Endothelial cell of umbilical vein (primary cell): ENCODE results near the gene EDN1. TPM values are rescaled to one million over a fixed set of nuclear protein-coding genes. Genes with fewer than 3 reads are reported as not detected.

Experiments used
- BruUV-seq: library from RNA; stranded (reverse); fragments of 400-500 nt; replicated peaks from 2 replicates; lab custom pipeline; 2021; lab: Mats Ljungman, UMichigan
- CTCF ChIA-PET: fragments of 300-600, 350-600 bp; sonication (Branson Sonifier 250); formaldehyde crosslinking; loops from one replicate; lab custom pipeline; 2021; ENCODE audit warnings: antibody characterized with exemption, inconsistent platforms; lab: Charles Lee
- POLR2A ChIA-PET: fragments of 300-600, 350-600 bp; sonication (Branson Sonifier 250); formaldehyde crosslinking; loops from one replicate; lab custom pipeline; 2021; ENCODE audit warnings: antibody characterized with exemption, inconsistent platforms; lab: Charles Lee
- DNase-seq: peaks from one replicate; pipeline ENCODE4 v3.0.0-alpha.2; 2011; ENCODE audit warnings: low read depth, low spot score
- FAIRE-seq: peaks from 2 replicates; lab custom pipeline; 2011; peaks lifted over from hg19 to GRCh38; lab: Jason Lieb, UNC
- H2AFZ ChIP-seq: 2 replicates; pipeline ENCODE4 v1.6.0; 2012; ENCODE audit warnings: low read depth, low read length, control low read depth, inconsistent platforms
- H3K27ac ChIP-seq: 2 replicates; pipeline ENCODE4 v1.5.1; 2011; ENCODE audit warnings: low read depth, mild to moderate bottlenecking, control low read depth, low read length, moderate library complexity; ENCODE audit not compliant: insufficient read depth
- H3K27me3 ChIP-seq, 2 experiments: 2 replicates each; pipeline versions ENCODE4 v1.6.0 to v1.6.1; 2011; ENCODE audit warnings: low read length in 2 of 2, mixed read lengths in 1 of 2; ENCODE audit not compliant: control insufficient read depth in 2 of 2, insufficient read depth in 2 of 2
- H3K36me3 ChIP-seq, 2 experiments: 2 replicates in 1 of 2; 3 replicates in 1 of 2; pipeline ENCODE4 v1.5.1; 2011; ENCODE audit warnings: low read length in 2 of 2, mild to moderate bottlenecking in 1 of 2, moderate library complexity in 1 of 2; ENCODE audit not compliant: control insufficient read depth in 2 of 2, insufficient read depth in 2 of 2; ENCODE audit errors: extremely low read depth in 1 of 2
- H3K4me1 ChIP-seq: 3 replicates; pipeline ENCODE4 v1.5.1; 2011; ENCODE audit warnings: mild to moderate bottlenecking, low read length; ENCODE audit not compliant: control insufficient read depth, insufficient read depth; ENCODE audit errors: extremely low read depth
- H3K4me2 ChIP-seq: 2 replicates; pipeline ENCODE4 v1.6.1; 2011; ENCODE audit warnings: low read length, control low read depth, mixed read lengths; ENCODE audit not compliant: insufficient read depth
- H3K4me3 ChIP-seq, 3 experiments: fragments of 200-600 bp in 1 of 3; sonication (generic), shearing (Covaris generic) in 1 of 3; replicated peaks in 1 of 3; 2 replicates each; pipeline ENCODE4 v1.5.1; 2011 to 2016; ENCODE audit warnings: control low read depth in 3 of 3, low read length in 3 of 3, mild to moderate bottlenecking in 2 of 3, inconsistent platforms in 1 of 3, low read depth in 1 of 3, moderate library complexity in 1 of 3; ENCODE audit not compliant: insufficient read depth in 1 of 3
- H3K79me2 ChIP-seq: 2 replicates; pipeline ENCODE4 v1.6.0; 2012; ENCODE audit warnings: low read length, inconsistent platforms; ENCODE audit not compliant: control insufficient read depth, insufficient read depth
- H3K9ac ChIP-seq: replicated peaks from 2 replicates; pipeline ENCODE3; 2011; ENCODE audit warnings: low read length, control low read depth; ENCODE audit not compliant: insufficient read depth; ENCODE audit errors: extremely low read depth
- H3K9me1 ChIP-seq: replicated peaks from 3 replicates; pipeline ENCODE4 v1.6.0; 2011; ENCODE audit warnings: mild to moderate bottlenecking, low read length; ENCODE audit not compliant: control insufficient read depth, insufficient read depth; ENCODE audit errors: extremely low read depth
- H3K9me3 ChIP-seq: replicated peaks from 2 replicates; pipeline ENCODE4 v1.5.1; 2012; ENCODE audit warnings: low read length, inconsistent platforms; ENCODE audit not compliant: control insufficient read depth, insufficient read depth
- H4K20me1 ChIP-seq: replicated peaks from 2 replicates; pipeline ENCODE3; 2011; ENCODE audit warnings: mild to moderate bottlenecking, low read length; ENCODE audit not compliant: control insufficient read depth, insufficient read depth; ENCODE audit errors: extremely low read depth
- EZH2 ChIP-seq: IDR thresholded peaks from 2 replicates; pipeline ENCODE4 v1.6.1; 2012; ENCODE audit warnings: borderline replicate concordance, low read depth, mild to moderate bottlenecking, moderate library complexity, low read length, inconsistent platforms; ENCODE audit not compliant: severe bottlenecking
- FOS ChIP-seq: IDR thresholded peaks from 2 replicates; pipeline ENCODE4 v1.6.1; 2011; ENCODE audit warnings: mild to moderate bottlenecking, low read length, moderate library complexity, borderline replicate concordance; ENCODE audit not compliant: insufficient read depth
- GATA2 ChIP-seq: IDR thresholded peaks from 2 replicates; pipeline ENCODE4 v1.7.0; 2011; ENCODE audit warnings: low read depth, mild to moderate bottlenecking, moderate library complexity, mixed read lengths, low read length; ENCODE audit not compliant: insufficient read length, insufficient read depth
- JUN ChIP-seq: IDR thresholded peaks from 2 replicates; pipeline ENCODE4 v1.6.1; 2011; ENCODE audit warnings: borderline replicate concordance, low read depth; ENCODE audit not compliant: insufficient read length, insufficient read depth
- MYC ChIP-seq: IDR thresholded peaks from one replicate; pipeline ENCODE4 v1.6.1; 2011; ENCODE audit warnings: mild to moderate bottlenecking, low read depth, low read length
- POLR2A ChIP-seq: IDR thresholded peaks from 2 replicates; pipeline ENCODE4 v1.6.1; 2012; ENCODE audit warnings: low read depth, mild to moderate bottlenecking, control low read depth, low read length
- POLR2AphosphoS5 ChIP-seq: IDR thresholded peaks from 2 replicates; pipeline ENCODE4 v1.6.1; 2012; ENCODE audit warnings: low read depth, mild to moderate bottlenecking, control low read depth, low read length, moderate library complexity; ENCODE audit not compliant: insufficient read depth
- dilution Hi-C: fragments of 300-500 bp; cut with MboI; formaldehyde crosslinking; loops from one replicate; pipeline ENCODE4 v1.15.0; 2019; ENCODE audit warnings: low sequenced_read_pairs; ENCODE audit not compliant: extremely low pct_ligation_motif_present
- intact Hi-C: fragments of 100-400 bp; cut with micrococcal nuclease; formaldehyde crosslinking; loops from one replicate; pipeline ENCODE4 v1.10.0; 2022
- polyA plus RNA-seq, 4 experiments: library from polyadenylated mRNA; depleted of rRNA in 3 of 4; stranded (reverse) in 3 of 4; unstranded in 1 of 4; fragments of >200 nt; gene quantifications; 2 replicates each; pipeline versions ENCODE4 v1.2.1 to v1.2.3, GENCODE V29; 2011 to 2012; ENCODE audit warnings: missing spikeins in 1 of 4
- total RNA-seq: library from RNA; stranded (reverse); gene quantifications from 2 replicates; pipeline ENCODE4 v1.2.3, GENCODE V29; 2021
- TF ChIP-seq, protein P1 (sequence below), 2 donors: IDR thresholded peaks; 1 replicate in 1 of 2; 2 replicates in 1 of 2; pipeline ENCODE4 v1.5.1; 2011; ENCODE audit warnings: low read length in 2 of 2, mild to moderate bottlenecking in 2 of 2, moderate library complexity in 2 of 2, control low read depth in 1 of 2, inconsistent platforms in 1 of 2, low read depth in 1 of 2; ENCODE audit not compliant: insufficient read depth in 1 of 2; ENCODE audit errors: extremely low read depth in 1 of 2
- TF ChIP-seq, protein P2 (sequence below): IDR thresholded peaks from 2 replicates; pipeline ENCODE4 v1.6.1; 2011; ENCODE audit not compliant: insufficient read depth, insufficient read length

Gene EDN1
- total and polyA plus RNA-seq, 2 donors (not counting 3 experiments of a cell fraction or from before 2014, with no cell fraction given): 493 to 498 TPM

DNA sequence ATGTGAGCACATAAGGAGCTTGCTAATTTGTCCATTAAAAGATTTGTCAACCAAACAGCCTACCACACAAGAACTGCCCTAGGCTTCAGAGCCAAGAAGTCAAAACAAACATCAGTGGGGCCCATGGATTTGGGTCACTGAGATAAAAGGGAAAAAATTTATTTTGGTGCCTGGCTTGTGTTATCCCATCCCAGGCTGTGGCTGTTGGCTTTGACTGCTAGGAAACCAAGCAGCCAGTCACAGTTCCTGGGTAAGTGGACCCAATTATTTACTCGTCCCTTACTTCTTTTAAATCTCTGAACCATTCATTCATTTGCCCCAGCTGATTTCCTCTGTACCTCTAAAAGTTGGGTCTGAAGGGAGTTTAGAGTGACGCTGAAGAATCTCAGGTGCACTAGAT, 41.3 kb downstream of the EDN1 start:
- H3K9me1 ChIP-seq: no peaks in the 10 kb centered on the region
- no peak for TF ChIP-seq FOS
- TF ChIP-seq MYC: no peak
- TF ChIP-seq, protein P1, sequence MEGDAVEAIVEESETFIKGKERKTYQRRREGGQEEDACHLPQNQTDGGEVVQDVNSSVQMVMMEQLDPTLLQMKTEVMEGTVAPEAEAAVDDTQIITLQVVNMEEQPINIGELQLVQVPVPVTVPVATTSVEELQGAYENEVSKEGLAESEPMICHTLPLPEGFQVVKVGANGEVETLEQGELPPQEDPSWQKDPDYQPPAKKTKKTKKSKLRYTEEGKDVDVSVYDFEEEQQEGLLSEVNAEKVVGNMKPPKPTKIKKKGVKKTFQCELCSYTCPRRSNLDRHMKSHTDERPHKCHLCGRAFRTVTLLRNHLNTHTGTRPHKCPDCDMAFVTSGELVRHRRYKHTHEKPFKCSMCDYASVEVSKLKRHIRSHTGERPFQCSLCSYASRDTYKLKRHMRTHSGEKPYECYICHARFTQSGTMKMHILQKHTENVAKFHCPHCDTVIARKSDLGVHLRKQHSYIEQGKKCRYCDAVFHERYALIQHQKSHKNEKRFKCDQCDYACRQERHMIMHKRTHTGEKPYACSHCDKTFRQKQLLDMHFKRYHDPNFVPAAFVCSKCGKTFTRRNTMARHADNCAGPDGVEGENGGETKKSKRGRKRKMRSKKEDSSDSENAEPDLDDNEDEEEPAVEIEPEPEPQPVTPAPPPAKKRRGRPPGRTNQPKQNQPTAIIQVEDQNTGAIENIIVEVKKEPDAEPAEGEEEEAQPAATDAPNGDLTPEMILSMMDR (IDR thresholded peaks at IDR 0.05; ENCODE audit: extremely low read depth in 1 of 2, insufficient read depth in 1 of 2, low read depth in 1 of 2, low read length in 2 of 2): no peak
- TF ChIP-seq, protein P2, sequence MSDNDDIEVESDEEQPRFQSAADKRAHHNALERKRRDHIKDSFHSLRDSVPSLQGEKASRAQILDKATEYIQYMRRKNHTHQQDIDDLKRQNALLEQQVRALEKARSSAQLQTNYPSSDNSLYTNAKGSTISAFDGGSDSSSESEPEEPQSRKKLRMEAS: no peak
- no peak for TF ChIP-seq POLR2A
- TF ChIP-seq GATA2: no peak
- no peak for TF ChIP-seq EZH2
- TF ChIP-seq POLR2AphosphoS5: no peak
- TF ChIP-seq JUN: no peak
- H3K9ac ChIP-seq: no peak overlapping the region
- H3K4me3 ChIP-seq: no peak overlapping the region
- no peaks in the 10 kb centered on the region for H3K79me2 ChIP-seq
- no peak overlapping the region for H3K27ac ChIP-seq
- H3K9me3 ChIP-seq: no peaks in the 10 kb centered on the region
- no peak overlapping the region for H2AFZ ChIP-seq
- no peaks in the 10 kb centered on the region for H4K20me1 ChIP-seq
- H3K27me3 ChIP-seq: no peaks in the 10 kb centered on the region
- no peak for FAIRE-seq
- dilution Hi-C loops: no loop called here
- POLR2A ChIA-PET: no interaction called here
- H3K36me3 ChIP-seq: no peaks in the 10 kb centered on the region
- no peak overlapping the region for H3K4me2 ChIP-seq
- CTCF ChIA-PET: interaction anchor here (0.9 to 1.1 kb wide), 3 partner anchors 11 to 272 kb away, joined by 3 to 5 read pairs (median 3); no protein-coding TSS in a partner anchor
- intact Hi-C loops: no loop called here
- no peak for DNase-seq
- peaks cover 3% of the 10 kb centered on the region for H3K4me1 ChIP-seq
- no TSS peak for BruUV-seq
